ENCODE measurements around the gene FCHO2.

- TF ChIP-seq EZH2 (IDR thresholded peaks at IDR 0.05; ENCODE audit: borderline replicate concordance, low read depth, low read length, poor library complexity, severe bottlenecking), result no peak
- TF ChIP-seq, protein P1, sequence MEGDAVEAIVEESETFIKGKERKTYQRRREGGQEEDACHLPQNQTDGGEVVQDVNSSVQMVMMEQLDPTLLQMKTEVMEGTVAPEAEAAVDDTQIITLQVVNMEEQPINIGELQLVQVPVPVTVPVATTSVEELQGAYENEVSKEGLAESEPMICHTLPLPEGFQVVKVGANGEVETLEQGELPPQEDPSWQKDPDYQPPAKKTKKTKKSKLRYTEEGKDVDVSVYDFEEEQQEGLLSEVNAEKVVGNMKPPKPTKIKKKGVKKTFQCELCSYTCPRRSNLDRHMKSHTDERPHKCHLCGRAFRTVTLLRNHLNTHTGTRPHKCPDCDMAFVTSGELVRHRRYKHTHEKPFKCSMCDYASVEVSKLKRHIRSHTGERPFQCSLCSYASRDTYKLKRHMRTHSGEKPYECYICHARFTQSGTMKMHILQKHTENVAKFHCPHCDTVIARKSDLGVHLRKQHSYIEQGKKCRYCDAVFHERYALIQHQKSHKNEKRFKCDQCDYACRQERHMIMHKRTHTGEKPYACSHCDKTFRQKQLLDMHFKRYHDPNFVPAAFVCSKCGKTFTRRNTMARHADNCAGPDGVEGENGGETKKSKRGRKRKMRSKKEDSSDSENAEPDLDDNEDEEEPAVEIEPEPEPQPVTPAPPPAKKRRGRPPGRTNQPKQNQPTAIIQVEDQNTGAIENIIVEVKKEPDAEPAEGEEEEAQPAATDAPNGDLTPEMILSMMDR (conservative IDR thresholded peaks at IDR 0.05; ENCODE audit: low read depth, low read length), result no peak
Measured at GRCh38 chr5:73129143-73129542, 173.3 kb downstream of the FCHO2 start.

All from A673 (cell line).